ENCODE measurements around the gene SLC12A7. TPM values are rescaled to one million over a fixed set of nuclear protein-coding genes. Genes with fewer than 3 reads are reported as not detected.

SLC12A7 gene
- total and polyA plus RNA-seq, 9 of the 15 experiments (the other 6 are each of a cell fraction or from before 2014, with no cell fraction given), result 0.01 to 3.1 (median 0.56) TPM

- FAIRE-seq, result peak; percentile 99
- Histone ChIP-seq H3K9ac (ENCODE audit: insufficient read depth in 1 of 2, low read depth in 2 of 2, low read length in 2 of 2) (peak overlapping the region; percentile 21 to 74; a peak in 3 of 4 replicates), H3K36me3 (ENCODE audit: control insufficient read depth, insufficient read depth, low read length) (no peaks in the 10 kb centered on the region), H3K27ac (ENCODE audit: extremely low read depth, low read depth, low read length) (0 out of 3 replicates have a peak overlapping the region, but pooled peaks have one; percentile 9), H3K4me2 (ENCODE audit: insufficient read depth, low read length) (peak overlapping the region; percentile 65), H3K9me3 (replicated peaks; ENCODE audit: control insufficient read depth, insufficient read depth, low read depth, low read length) (no peaks in the 10 kb centered on the region), H2AFZ (ENCODE audit: low read depth, low read length) (peak overlapping the region; percentile 57; the same call in 1 of the 2 replicates), H3K4me1 (replicated peaks in 1 of 2; ENCODE audit: control insufficient read depth in 2 of 2, insufficient read depth in 2 of 2, low read length in 2 of 2) (peaks cover 50 to 100% of the 10 kb centered on the region in 2 experiments; a peak in 4 of 5 replicates), H4K20me1 (replicated peaks; ENCODE audit: control insufficient read depth, insufficient read depth, low read length) (peaks cover 9% of the 10 kb centered on the region; the same call in 1 of the 2 replicates), H3K27me3 (ENCODE audit: control insufficient read depth in 2 of 2, insufficient read depth in 2 of 2, low read length in 2 of 2) (peaks cover 0 to 17% of the 10 kb centered on the region in 2 experiments; a peak in 3 of 5 replicates), H3K4me3 (no peak overlapping the region), H3K79me2 (ENCODE audit: control insufficient read depth, insufficient read depth, low read length) (no peaks in the 10 kb centered on the region), H3K9me1 (ENCODE audit: control insufficient read depth, insufficient read depth, low read length) (no peaks in the 10 kb centered on the region)
- peak; percentile 76 to 92 (median 85) for DNase-seq (ENCODE audit: extremely low read depth in 1 of 4, low spot score in 3 of 4)
- ChIA-PET CTCF (ENCODE audit: low intra/inter-chr PET ratio) (no interaction called here), POLR2A (interaction anchor here (0.5 to 2.3 kb wide), 12 partner anchors 8 to 1088 kb away, joined by 3 to 18 read pairs (median 4); no protein-coding TSS in a partner anchor)
- intact Hi-C loops (cut with micrococcal nuclease) (no loop called here), in situ Hi-C loops (cut with MboI) (no loop called here)
- BruUV-seq (replicated peaks), result no TSS peak
- peak; percentile 93 for ATAC-seq
- 3% methylated on average over 18 of the region's 19 CpGs for WGBS (ENCODE audit: insufficient coverage, low coverage, missing lambda C conversion rate)
- TF ChIP-seq SMARCC2 (IDR thresholded peaks at IDR 0.05; ENCODE audit: low read depth) (0 out of 2 replicates have a peak, but pooled peaks have one; percentile 51), ZNF395 (CRISPR knock-in tag; IDR thresholded peaks at IDR 0.05) (no peak), STAT5A (IDR thresholded peaks at IDR 0.05; ENCODE audit: borderline replicate concordance, low read length) (peak; percentile 72), LCOR (CRISPR knock-in tag; IDR thresholded peaks at IDR 0.05) (peak; percentile 91; the same call in 1 of the 2 replicates), MAX (CRISPR knock-in tag; IDR thresholded peaks at IDR 0.05) (peak; percentile 85), MECOM (CRISPR knock-in tag; IDR thresholded peaks at IDR 0.05) (no peak), HDAC3 (IDR thresholded peaks at IDR 0.05; ENCODE audit: borderline replicate concordance, partially characterized antibody) (no peak), TBL1XR1 (IDR thresholded peaks at IDR 0.05; ENCODE audit: low read length in 2 of 2) (peak in 1 of 2 experiments; percentile 82; a peak in 2 of 4 replicates), SAFB (IDR thresholded peaks at IDR 0.05; ENCODE audit: borderline replicate concordance, low read depth, low read length) (peak; percentile 15; the same call in 1 of the 2 replicates), NRF1 (conservative IDR thresholded peaks at IDR 0.05 in 1 of 2, IDR thresholded peaks at IDR 0.05 in 1 of 2) (peak; percentile 30 to 31; a peak in 1 of 4 replicates), SIN3A (IDR thresholded peaks at IDR 0.05; ENCODE audit: borderline replicate concordance in 2 of 2, control insufficient read depth in 1 of 2, low read depth in 2 of 2, low read length in 2 of 2) (peak in 1 of 2 experiments; percentile 61; a peak in 1 of 4 replicates), RNF219 (CRISPR knock-in tag; IDR thresholded peaks at IDR 0.05) (no peak)
- TF ChIP-seq, protein P1, sequence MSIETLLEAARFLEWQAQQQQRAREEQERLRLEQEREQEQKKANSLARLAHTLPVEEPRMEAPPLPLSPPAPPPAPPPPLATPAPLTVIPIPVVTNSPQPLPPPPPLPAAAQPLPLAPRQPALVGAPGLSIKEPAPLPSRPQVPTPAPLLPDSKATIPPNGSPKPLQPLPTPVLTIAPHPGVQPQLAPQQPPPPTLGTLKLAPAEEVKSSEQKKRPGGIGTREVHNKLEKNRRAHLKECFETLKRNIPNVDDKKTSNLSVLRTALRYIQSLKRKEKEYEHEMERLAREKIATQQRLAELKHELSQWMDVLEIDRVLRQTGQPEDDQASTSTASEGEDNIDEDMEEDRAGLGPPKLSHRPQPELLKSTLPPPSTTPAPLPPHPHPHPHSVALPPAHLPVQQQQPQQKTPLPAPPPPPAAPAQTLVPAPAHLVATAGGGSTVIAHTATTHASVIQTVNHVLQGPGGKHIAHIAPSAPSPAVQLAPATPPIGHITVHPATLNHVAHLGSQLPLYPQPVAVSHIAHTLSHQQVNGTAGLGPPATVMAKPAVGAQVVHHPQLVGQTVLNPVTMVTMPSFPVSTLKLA (conservative IDR thresholded peaks at IDR 0.05), result peak in 1 of 2 experiments; percentile 77; a peak in 3 of 4 replicates
Measured at GRCh38 chr5:1105350-1106265, 6.3 kb downstream of the SLC12A7 start.

Data from K562 (cell line).